GM19438 (cell line): ENCODE measurements around the gene TRIM50.
"Not testable (repeated sequence)": the region's sequence is repeated elsewhere in the genome, so short reads cannot be mapped to it uniquely, and the experiment has no call there.

ENCODE experiments used
- ATAC-seq: cut with Tn5 transposase; IDR thresholded peaks from one replicate; pipeline ENCODE4 v1.9.1; 2021; ENCODE audit warnings: low read depth; ENCODE audit not compliant: unreplicated experiment

The TRIM50 gene

GRCh38 chr7:73351447-73352167 is 23.7 kb upstream of the TRIM50 start:
- ATAC-seq, result no peak

- no peak for ATAC-seq
These were observed 22.6 kb upstream of the TRIM50 start for GRCh38 chr7:73350306-73351068.

DNA sequence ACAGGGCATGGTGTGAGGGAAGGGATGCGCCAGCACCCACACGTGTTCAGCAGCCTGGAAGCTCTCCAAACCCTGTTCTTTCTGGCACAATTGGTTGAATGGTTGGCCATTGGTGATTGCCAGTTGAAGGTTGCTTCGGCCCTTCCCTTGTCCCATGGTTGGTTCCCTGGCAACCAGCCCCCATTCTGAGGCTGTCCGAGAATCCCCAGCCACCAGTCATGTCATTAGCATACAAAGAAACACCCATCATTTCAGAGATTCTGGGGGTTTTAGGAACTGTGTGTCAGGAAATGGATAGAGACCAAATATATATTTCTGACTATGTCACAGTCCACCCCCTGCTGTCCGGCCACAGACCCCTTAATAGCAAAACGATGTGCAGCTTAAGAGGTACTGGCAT is 21.9 kb upstream of the TRIM50 start:
- no peak for ATAC-seq

GRCh38 chr7:73345951-73346350 is 18.1 kb upstream of the TRIM50 start:
- no peak for ATAC-seq

DNA sequence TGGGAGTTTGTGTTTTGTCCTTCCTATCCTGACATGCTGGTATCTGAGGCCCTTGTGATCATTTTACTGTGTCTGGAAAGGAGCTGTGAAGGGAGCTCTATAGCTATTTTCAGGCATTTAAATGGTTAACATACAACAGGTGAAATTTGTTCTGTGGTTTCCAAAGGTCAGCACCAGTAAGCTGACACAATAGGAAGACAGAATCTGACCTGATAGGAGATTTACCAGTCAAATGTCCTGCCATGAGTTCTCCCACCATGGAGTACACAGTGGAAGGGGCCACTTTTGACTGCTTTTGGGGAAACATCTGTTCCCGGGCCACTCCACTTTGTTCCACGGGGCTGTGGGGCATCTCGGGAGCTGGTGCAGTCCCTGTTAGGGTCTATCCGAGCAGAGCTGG is 17.7 kb upstream of the TRIM50 start:
- no peak for ATAC-seq

DNA sequence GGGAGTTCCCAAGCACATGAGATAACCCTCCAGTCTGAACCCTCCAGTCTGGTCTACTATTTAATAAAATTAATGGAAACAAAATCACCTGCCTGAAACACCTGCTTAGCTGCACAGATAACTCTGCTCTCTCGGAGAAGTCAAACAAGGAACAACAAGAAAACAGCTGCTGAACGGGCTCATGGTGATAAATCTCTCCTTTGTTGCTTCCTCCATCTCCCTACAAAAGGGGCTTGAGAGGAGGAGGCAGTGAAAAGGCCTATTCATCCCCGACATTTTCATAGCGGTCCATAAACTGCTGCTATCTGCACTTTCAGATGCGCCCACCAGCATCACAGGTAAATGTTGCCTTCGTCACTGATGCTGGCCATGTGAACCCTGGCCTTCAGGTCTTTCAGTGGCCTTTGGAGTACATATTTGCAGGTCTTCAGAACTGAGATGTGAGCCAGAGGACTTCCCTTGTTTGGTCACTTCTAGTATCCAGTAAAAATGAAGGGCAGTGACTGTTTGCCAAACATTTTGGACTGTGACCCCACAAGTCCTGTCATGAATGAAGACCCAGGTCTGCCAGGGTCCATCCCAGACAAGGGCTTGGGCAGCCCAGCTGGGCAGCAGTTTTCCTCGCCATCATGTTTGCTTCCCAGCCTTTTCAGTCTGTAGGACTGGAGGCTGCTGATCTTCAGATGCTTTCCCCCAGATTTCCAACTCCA is 15.9 kb upstream of the TRIM50 start:
- ATAC-seq, result no peak

GRCh38 chr7:73342645-73343044 is 14.8 kb upstream of the TRIM50 start:
- ATAC-seq, result no peak

- no peak for ATAC-seq
These were observed 14.0 kb upstream of the TRIM50 start for GRCh38 chr7:73341877-73342276.

DNA sequence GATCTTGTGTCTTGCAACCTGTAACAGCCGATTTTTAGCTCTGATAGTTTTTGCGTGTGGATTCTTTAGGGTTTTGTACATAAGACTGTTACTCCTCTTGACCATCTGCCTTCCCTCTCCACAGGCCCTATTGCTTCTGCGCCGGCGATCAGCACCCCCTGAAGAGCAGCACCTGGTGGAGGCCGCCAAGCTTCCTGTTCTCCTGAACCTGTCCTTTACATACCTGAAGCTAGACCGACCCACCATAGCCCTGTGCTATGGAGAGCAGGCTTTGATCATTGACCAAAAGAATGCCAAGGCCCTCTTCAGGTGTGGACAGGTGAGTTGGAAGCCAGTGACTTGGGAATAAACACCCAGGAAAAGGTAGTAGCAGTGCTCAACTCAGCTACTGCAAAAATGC is 12.6 kb upstream of the TRIM50 start:
- ATAC-seq, result no peak

GRCh38 chr7:73338321-73338720 is 10.4 kb upstream of the TRIM50 start:
- no peak for ATAC-seq

- ATAC-seq, result no peak
These were observed 4.6 kb upstream of the TRIM50 start for GRCh38 chr7:73332447-73332846.

DNA sequence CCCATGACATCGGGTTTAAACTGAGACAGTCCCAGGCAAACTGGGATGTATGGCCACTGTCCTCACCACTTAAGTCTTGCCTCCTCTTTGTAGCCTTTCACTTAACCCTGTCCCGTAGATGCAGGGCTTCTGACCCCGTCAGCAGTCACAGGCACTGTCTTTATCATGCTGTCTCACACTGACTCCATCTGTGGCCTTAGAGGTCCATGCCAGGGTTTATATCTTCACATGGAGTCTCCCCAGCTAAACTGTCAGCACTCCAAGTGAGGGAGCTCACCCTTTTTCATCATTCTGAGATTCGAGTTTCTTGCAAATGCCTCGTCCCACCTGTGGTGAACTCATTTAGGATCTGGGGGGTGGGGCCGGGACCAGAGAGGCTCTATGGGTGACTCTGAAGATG is 2.9 kb upstream of the TRIM50 start:
- no peak for ATAC-seq

- ATAC-seq, result no peak
These were observed 2.1 kb upstream of the TRIM50 start for GRCh38 chr7:73329861-73330581.

GRCh38 chr7:73328696-73329095 is 814 bp upstream of the TRIM50 start:
- no peak for ATAC-seq

GRCh38 chr7:73327449-73327848 is 433 bp downstream of the TRIM50 start:
- not testable (repeated sequence) for ATAC-seq

GRCh38 chr7:73325424-73325823 is 2.5 kb downstream of the TRIM50 start:
- ATAC-seq, result not testable (repeated sequence)

GRCh38 chr7:73324081-73324845 is 3.6 kb downstream of the TRIM50 start:
- not testable (repeated sequence) for ATAC-seq

DNA sequence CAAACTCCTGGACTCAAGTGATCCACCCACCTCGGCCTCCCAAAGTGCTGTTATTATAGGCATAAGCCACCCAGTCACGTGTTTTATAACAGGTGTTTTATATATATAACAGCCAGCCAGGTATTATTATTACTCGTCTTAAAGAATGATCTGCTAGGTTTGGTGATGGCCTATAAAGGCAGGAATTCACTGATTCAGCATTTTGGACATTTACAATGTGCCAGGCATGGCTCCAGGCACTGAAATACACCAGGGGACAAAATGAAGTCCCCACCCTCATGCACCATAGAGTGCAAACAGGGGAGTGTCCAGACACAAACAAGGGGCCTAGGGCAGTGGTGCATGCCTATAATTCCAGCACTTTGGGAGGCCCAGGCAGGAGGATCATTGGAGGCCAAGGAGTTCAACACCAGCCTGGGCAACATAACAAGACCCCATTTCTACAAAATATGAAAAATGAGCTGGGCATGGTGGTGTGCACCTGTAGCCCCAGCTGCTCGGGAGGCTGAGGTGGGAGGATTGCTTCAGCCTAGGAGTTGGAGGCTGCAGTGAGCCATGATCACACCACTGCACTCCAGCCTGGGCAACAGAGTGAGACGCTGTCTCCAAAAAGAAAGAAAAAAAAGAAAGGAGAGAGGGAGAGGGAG is 4.3 kb downstream of the TRIM50 start:
- ATAC-seq, result not testable (repeated sequence)

GRCh38 chr7:73320009-73320408 is 7.9 kb downstream of the TRIM50 start:
- ATAC-seq, result not testable (repeated sequence)

DNA sequence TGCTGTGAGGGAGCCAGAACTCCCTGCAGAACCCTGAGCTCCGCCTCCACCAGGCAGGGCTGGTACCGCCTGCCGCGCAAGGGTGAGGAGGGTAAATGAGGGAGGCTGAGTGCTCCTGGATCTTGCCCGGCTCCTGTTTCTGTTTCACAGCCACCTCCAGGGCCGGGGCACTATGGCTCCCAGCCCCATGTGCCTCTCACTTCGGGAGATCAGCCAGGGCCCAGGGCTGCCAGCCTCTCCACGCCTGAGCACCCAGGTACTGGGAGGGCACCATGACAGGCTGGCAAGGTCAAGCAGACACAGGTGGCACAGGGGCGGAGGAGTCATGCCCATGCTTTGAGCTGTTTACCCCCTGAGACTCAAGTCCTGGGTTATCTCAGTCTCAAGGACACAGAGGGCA is 8.3 kb downstream of the TRIM50 start:
- ATAC-seq, result not testable (repeated sequence)
